ENCODE measurements around the gene ATRNL1.

Gene ATRNL1

GRCh38 chr10:115975506-115975905 lies 882.3 kb downstream of the ATRNL1 start:
- H3K4me3 ChIP-seq (ENCODE audit: extremely low read depth, insufficient read depth, low read length, poor library complexity, severe bottlenecking) = no peak overlapping the region
- H3K9me3 ChIP-seq (ENCODE audit: control insufficient read depth, low read length) = no peaks in the 10 kb centered on the region
- 8 to 27% methylated on average over 3 of the region's 4 CpGs for WGBS, 2 experiments (ENCODE audit: insufficient coverage in 2 of 2)
- H3K4me1 ChIP-seq (ENCODE audit: control insufficient read depth, insufficient read depth, low read length, poor library complexity, severe bottlenecking) = no peaks in the 10 kb centered on the region
- H3K36me3 ChIP-seq (ENCODE audit: control insufficient read depth, insufficient read depth, low read length) = no peaks in the 10 kb centered on the region
- H3K27ac ChIP-seq (ENCODE audit: low read depth, low read length, severe bottlenecking) = no peak overlapping the region

- H3K4me3 ChIP-seq (ENCODE audit: extremely low read depth, insufficient read depth, low read length, poor library complexity, severe bottlenecking) = no peak overlapping the region
- no peaks in the 10 kb centered on the region for H3K4me1 ChIP-seq (ENCODE audit: control insufficient read depth, insufficient read depth, low read length, poor library complexity, severe bottlenecking)
- no peak overlapping the region for H3K27ac ChIP-seq (ENCODE audit: low read depth, low read length, severe bottlenecking)
- WGBS, 2 experiments (ENCODE audit: insufficient coverage in 2 of 2) = 93 to 95% methylated on average over 4 of the region's 5 CpGs
- H3K9me3 ChIP-seq (ENCODE audit: control insufficient read depth, low read length) = no peaks in the 10 kb centered on the region
- H3K36me3 ChIP-seq (ENCODE audit: control insufficient read depth, insufficient read depth, low read length) = no peaks in the 10 kb centered on the region
Measured at GRCh38 chr10:115976342-115976741, 883.2 kb downstream of the ATRNL1 start.

GRCh38 chr10:115977855-115978254 lies 884.7 kb downstream of the ATRNL1 start:
- WGBS, 2 experiments (ENCODE audit: insufficient coverage in 2 of 2) = 70 to 100% methylated on average over 1 to 2 of the region's 3 CpGs
- no peak overlapping the region for H3K27ac ChIP-seq (ENCODE audit: low read depth, low read length, severe bottlenecking)
- H3K9me3 ChIP-seq (ENCODE audit: control insufficient read depth, low read length) = no peaks in the 10 kb centered on the region
- no peaks in the 10 kb centered on the region for H3K36me3 ChIP-seq (ENCODE audit: control insufficient read depth, insufficient read depth, low read length)
- H3K4me3 ChIP-seq (ENCODE audit: extremely low read depth, insufficient read depth, low read length, poor library complexity, severe bottlenecking) = no peak overlapping the region
- H3K4me1 ChIP-seq (ENCODE audit: control insufficient read depth, insufficient read depth, low read length, poor library complexity, severe bottlenecking) = no peaks in the 10 kb centered on the region

- H3K4me3 ChIP-seq (ENCODE audit: extremely low read depth, insufficient read depth, low read length, poor library complexity, severe bottlenecking) = no peak overlapping the region
- H3K9me3 ChIP-seq (ENCODE audit: control insufficient read depth, low read length) = no peaks in the 10 kb centered on the region
- WGBS, 2 experiments (ENCODE audit: insufficient coverage in 2 of 2) = 100% methylated on average over 1 of the region's 1 CpG; no CpG with 5 or more reads in 1 of the 2 experiments
- H3K4me1 ChIP-seq (ENCODE audit: control insufficient read depth, insufficient read depth, low read length, poor library complexity, severe bottlenecking) = no peaks in the 10 kb centered on the region
- H3K36me3 ChIP-seq (ENCODE audit: control insufficient read depth, insufficient read depth, low read length) = no peaks in the 10 kb centered on the region
- H3K27ac ChIP-seq (ENCODE audit: low read depth, low read length, severe bottlenecking) = no peak overlapping the region
Measured at GRCh38 chr10:115979576-115979975, 886.4 kb downstream of the ATRNL1 start.

GRCh38 chr10:115980470-115980869 lies 887.3 kb downstream of the ATRNL1 start:
- H3K4me3 ChIP-seq (ENCODE audit: extremely low read depth, insufficient read depth, low read length, poor library complexity, severe bottlenecking) = no peak overlapping the region
- H3K9me3 ChIP-seq (ENCODE audit: control insufficient read depth, low read length) = no peaks in the 10 kb centered on the region
- no peaks in the 10 kb centered on the region for H3K4me1 ChIP-seq (ENCODE audit: control insufficient read depth, insufficient read depth, low read length, poor library complexity, severe bottlenecking)
- WGBS, 2 experiments (ENCODE audit: insufficient coverage in 2 of 2) = 100% methylated on average over 1 to 2 of the region's 2 CpGs
- no peaks in the 10 kb centered on the region for H3K36me3 ChIP-seq (ENCODE audit: control insufficient read depth, insufficient read depth, low read length)
- H3K27ac ChIP-seq (ENCODE audit: low read depth, low read length, severe bottlenecking) = no peak overlapping the region

DNA sequence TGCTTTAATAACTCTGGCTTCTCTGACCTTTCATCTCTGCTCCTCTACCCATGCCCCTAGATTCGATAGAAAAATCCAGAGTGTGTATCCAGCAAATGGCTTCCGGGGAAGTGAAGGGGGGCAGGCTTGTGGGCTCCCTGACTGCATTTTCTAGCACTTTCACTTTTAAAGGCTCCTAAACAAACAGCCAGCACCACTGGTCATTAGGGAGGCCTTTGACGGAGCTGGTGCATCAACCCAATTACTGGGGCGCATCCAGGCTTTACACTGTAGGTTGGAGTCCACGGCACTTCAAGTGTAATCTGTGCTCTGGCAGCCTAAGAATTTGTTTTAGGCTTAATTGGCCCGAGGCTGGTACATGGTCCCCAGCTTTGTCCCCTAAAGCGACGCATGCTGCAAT lies 887.9 kb downstream of the ATRNL1 start:
- Histone ChIP-seq H3K36me3 (ENCODE audit: control insufficient read depth, insufficient read depth, low read length) (no peaks in the 10 kb centered on the region), H3K27ac (ENCODE audit: low read depth, low read length, severe bottlenecking) (no peak overlapping the region), H3K4me1 (ENCODE audit: control insufficient read depth, insufficient read depth, low read length, poor library complexity, severe bottlenecking) (no peaks in the 10 kb centered on the region), H3K4me3 (ENCODE audit: extremely low read depth, insufficient read depth, low read length, poor library complexity, severe bottlenecking) (no peak overlapping the region), H3K9me3 (ENCODE audit: control insufficient read depth, low read length) (no peaks in the 10 kb centered on the region)
- WGBS, 2 experiments (ENCODE audit: insufficient coverage in 2 of 2) = 85 to 90% methylated on average over 6 of the region's 8 CpGs

- WGBS, 2 experiments (ENCODE audit: insufficient coverage in 2 of 2) = 87 to 93% methylated on average over 6 of the region's 6 CpGs
- no peak overlapping the region for H3K4me3 ChIP-seq (ENCODE audit: extremely low read depth, insufficient read depth, low read length, poor library complexity, severe bottlenecking)
- H3K4me1 ChIP-seq (ENCODE audit: control insufficient read depth, insufficient read depth, low read length, poor library complexity, severe bottlenecking) = no peaks in the 10 kb centered on the region
- H3K27ac ChIP-seq (ENCODE audit: low read depth, low read length, severe bottlenecking) = no peak overlapping the region
- no peaks in the 10 kb centered on the region for H3K36me3 ChIP-seq (ENCODE audit: control insufficient read depth, insufficient read depth, low read length)
- H3K9me3 ChIP-seq (ENCODE audit: control insufficient read depth, low read length) = no peaks in the 10 kb centered on the region
Measured at GRCh38 chr10:115982076-115982475, 888.9 kb downstream of the ATRNL1 start.

DNA sequence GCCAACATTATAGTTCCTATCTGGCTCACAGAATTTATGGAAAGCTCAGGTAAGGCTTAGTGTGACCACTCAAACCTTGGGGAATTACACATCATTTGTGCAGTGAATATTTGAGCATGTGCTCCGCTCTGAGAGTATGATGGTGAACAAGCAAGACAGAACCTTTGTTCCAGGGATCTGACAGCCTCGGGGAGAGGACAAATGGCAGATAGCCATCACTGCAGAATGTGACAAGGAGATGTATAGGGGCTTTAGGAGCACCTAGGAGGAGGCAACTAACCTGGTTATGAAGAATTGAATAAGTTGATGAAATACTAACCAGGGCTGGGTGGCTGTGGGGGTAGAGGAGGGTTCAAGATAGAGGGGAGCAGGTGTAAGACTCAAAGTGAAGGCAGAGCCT lies 889.4 kb downstream of the ATRNL1 start:
- WGBS, 2 experiments (ENCODE audit: insufficient coverage in 2 of 2) = 86 to 87% methylated on average over 2 of the region's 2 CpGs
- Histone ChIP-seq H3K27ac (ENCODE audit: low read depth, low read length, severe bottlenecking) (no peak overlapping the region), H3K36me3 (ENCODE audit: control insufficient read depth, insufficient read depth, low read length) (no peaks in the 10 kb centered on the region), H3K4me3 (ENCODE audit: extremely low read depth, insufficient read depth, low read length, poor library complexity, severe bottlenecking) (no peak overlapping the region), H3K4me1 (ENCODE audit: control insufficient read depth, insufficient read depth, low read length, poor library complexity, severe bottlenecking) (no peaks in the 10 kb centered on the region), H3K9me3 (ENCODE audit: control insufficient read depth, low read length) (no peaks in the 10 kb centered on the region)

DNA sequence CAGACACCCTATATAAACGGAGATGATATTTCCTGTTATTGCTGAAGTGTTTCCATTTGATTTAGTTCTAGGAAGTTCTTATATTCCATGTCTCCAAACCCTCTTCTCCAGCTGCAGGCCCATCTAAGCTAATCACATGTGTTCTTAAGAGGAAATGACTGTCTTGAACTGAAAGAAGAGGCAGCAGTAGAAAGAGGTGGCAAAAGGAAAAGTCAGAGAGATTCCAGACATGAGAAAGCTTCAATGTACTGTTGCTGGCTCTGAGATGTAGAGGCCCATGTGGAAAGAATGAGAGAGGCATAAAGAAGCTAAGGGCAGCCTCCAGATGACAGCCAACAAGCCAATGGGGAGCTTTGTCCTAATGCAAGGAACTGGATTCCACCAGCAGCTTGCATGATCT lies 892.6 kb downstream of the ATRNL1 start:
- Histone ChIP-seq H3K36me3 (ENCODE audit: control insufficient read depth, insufficient read depth, low read length) (no peaks in the 10 kb centered on the region), H3K9me3 (ENCODE audit: control insufficient read depth, low read length) (no peaks in the 10 kb centered on the region), H3K27ac (ENCODE audit: low read depth, low read length, severe bottlenecking) (no peak overlapping the region), H3K4me3 (ENCODE audit: extremely low read depth, insufficient read depth, low read length, poor library complexity, severe bottlenecking) (no peak overlapping the region), H3K4me1 (ENCODE audit: control insufficient read depth, insufficient read depth, low read length, poor library complexity, severe bottlenecking) (no peaks in the 10 kb centered on the region)
- WGBS, 2 experiments (ENCODE audit: insufficient coverage in 2 of 2) = no CpG with 5 or more reads among the region's 1 CpG

- Histone ChIP-seq H3K4me3 (ENCODE audit: extremely low read depth, insufficient read depth, low read length, poor library complexity, severe bottlenecking) (no peak overlapping the region), H3K4me1 (ENCODE audit: control insufficient read depth, insufficient read depth, low read length, poor library complexity, severe bottlenecking) (no peaks in the 10 kb centered on the region), H3K36me3 (ENCODE audit: control insufficient read depth, insufficient read depth, low read length) (no peaks in the 10 kb centered on the region), H3K9me3 (ENCODE audit: control insufficient read depth, low read length) (no peaks in the 10 kb centered on the region), H3K27ac (ENCODE audit: low read depth, low read length, severe bottlenecking) (no peak overlapping the region)
- WGBS, 2 experiments (ENCODE audit: insufficient coverage in 2 of 2) = 89% methylated on average over 2 of the region's 3 CpGs; no CpG with 5 or more reads in 1 of the 2 experiments
Measured at GRCh38 chr10:115988380-115988779, 895.2 kb downstream of the ATRNL1 start.

GRCh38 chr10:115989621-115990020 lies 896.5 kb downstream of the ATRNL1 start:
- WGBS, 2 experiments (ENCODE audit: insufficient coverage in 2 of 2) = 100% methylated on average over 2 to 3 of the region's 3 CpGs
- Histone ChIP-seq H3K9me3 (ENCODE audit: control insufficient read depth, low read length) (no peaks in the 10 kb centered on the region), H3K4me1 (ENCODE audit: control insufficient read depth, insufficient read depth, low read length, poor library complexity, severe bottlenecking) (no peaks in the 10 kb centered on the region)

More at GRCh38 chr10:115989621-115990020, 896.5 kb downstream of the ATRNL1 start:
- no peak overlapping the region for H3K4me3 ChIP-seq (ENCODE audit: extremely low read depth, insufficient read depth, low read length, poor library complexity, severe bottlenecking)
- H3K27ac ChIP-seq (ENCODE audit: low read depth, low read length, severe bottlenecking) = no peak overlapping the region
- H3K36me3 ChIP-seq (ENCODE audit: control insufficient read depth, insufficient read depth, low read length) = no peaks in the 10 kb centered on the region

Data from mesodermal cell (in vitro differentiated cells).